AG04450 (cell line): ENCODE results near the gene MTRF1L. TPM values are rescaled to one million over a fixed set of nuclear protein-coding genes. Genes with fewer than 3 reads are reported as not detected.

ENCODE experiments used
- CTCF ChIA-PET: fragments of 300-600, 350-600 bp; formaldehyde crosslinking; extraction: SDS; loops from one replicate; lab custom pipeline; 2022; ENCODE audit warnings: antibody characterized with exemption, inconsistent platforms; lab: Charles Lee
- POLR2A ChIA-PET: fragments of 350-600 bp; formaldehyde crosslinking; extraction: SDS; loops from one replicate; lab custom pipeline; 2021; ENCODE audit warnings: antibody characterized with exemption, inconsistent platforms; lab: Yijun Ruan, JAX
- DNase-seq: peaks from one replicate; pipeline ENCODE4 v3.0.0-alpha.2; 2011; ENCODE audit warnings: low read depth, low spot score
- H3K27ac ChIP-seq: one replicate; pipeline ENCODE4 v1.5.1; 2012; ENCODE audit warnings: low read depth, low read length, control low read depth
- H3K27me3 ChIP-seq: one replicate; pipeline ENCODE4 v1.6.0; 2012; ENCODE audit warnings: low read length; ENCODE audit not compliant: control insufficient read depth, insufficient read depth
- H3K4me3 ChIP-seq: 2 replicates; pipeline ENCODE4 v1.5.1; 2011; ENCODE audit warnings: mild to moderate bottlenecking, low read depth, low read length, control low read depth
- H3K9me3 ChIP-seq: 2 replicates; pipeline ENCODE4 v1.5.1; 2012; ENCODE audit warnings: low read length; ENCODE audit not compliant: control insufficient read depth, insufficient read depth
- CTCF ChIP-seq: IDR thresholded peaks from 2 replicates; pipeline ENCODE4 v1.5.1; 2011; ENCODE audit warnings: low read depth, low read length, control low read depth, inconsistent platforms
- polyA plus RNA-seq: library from polyadenylated mRNA; depleted of rRNA; stranded (reverse); fragments of >200 nt; gene quantifications from 2 replicates; pipeline ENCODE4 v1.2.3, GENCODE V29; 2011

The MTRF1L gene
- polyA plus RNA-seq, 1 experiment, result 23.7 TPM

- TF ChIP-seq CTCF, result no peak
- ChIA-PET POLR2A (interaction anchor here (1.0 kb wide), 1 partner anchor 100 kb away, joined by 3 read pairs; the partner anchor contains the start of gene RGS17), CTCF (interaction anchor here (0.7 to 3.6 kb wide), 15 partner anchors 9 to 482 kb away, joined by 3 to 20 read pairs (median 5); no protein-coding TSS in a partner anchor)
- H3K27me3 ChIP-seq, result no peaks in the 10 kb centered on the region
- peak; percentile 13 for DNase-seq
- H3K4me3 ChIP-seq, result no peak overlapping the region
- H3K27ac ChIP-seq, result no peak overlapping the region
- no peaks in the 10 kb centered on the region for H3K9me3 ChIP-seq
Measured at GRCh38 chr6:153031335-153031955, 28.9 kb upstream of the MTRF1L start.

GRCh38 chr6:153028963-153029362, 26.5 kb upstream of the MTRF1L start:
- no peak for TF ChIP-seq CTCF
- no peaks in the 10 kb centered on the region for H3K27me3 ChIP-seq
- POLR2A ChIA-PET, result no interaction called here
- no peaks in the 10 kb centered on the region for H3K9me3 ChIP-seq
- CTCF ChIA-PET, result interaction anchor here (0.5 to 1.5 kb wide), 4 partner anchors 10 to 855 kb away, joined by 3 to 5 read pairs (median 4); no protein-coding TSS in a partner anchor
- no peak overlapping the region for H3K4me3 ChIP-seq
- no peak for DNase-seq
- H3K27ac ChIP-seq, result no peak overlapping the region

- TF ChIP-seq CTCF, result no peak
- no peaks in the 10 kb centered on the region for H3K27me3 ChIP-seq
- H3K4me3 ChIP-seq, result no peak overlapping the region
- CTCF ChIA-PET, result interaction anchor here (0.5 to 1.2 kb wide), 3 partner anchors 26 to 856 kb away, joined by 3 to 5 read pairs (median 4); no protein-coding TSS in a partner anchor
- POLR2A ChIA-PET, result no interaction called here
- H3K27ac ChIP-seq, result no peak overlapping the region
- no peak for DNase-seq
- H3K9me3 ChIP-seq, result no peaks in the 10 kb centered on the region
Measured at GRCh38 chr6:153028286-153028685, 25.8 kb upstream of the MTRF1L start.

- Histone ChIP-seq H3K4me3 (no peak overlapping the region), H3K27ac (no peak overlapping the region), H3K27me3 (no peaks in the 10 kb centered on the region), H3K9me3 (no peaks in the 10 kb centered on the region)
- ChIA-PET POLR2A (no interaction called here), CTCF (interaction anchor here (0.8 to 1.4 kb wide), 2 partner anchors 12 to 80 kb away, joined by 3 to 4 read pairs; no protein-coding TSS in a partner anchor)
- no peak for TF ChIP-seq CTCF
- no peak for DNase-seq
Measured at GRCh38 chr6:153027480-153027879, 25.0 kb upstream of the MTRF1L start.

- no peak for DNase-seq
- no peak for TF ChIP-seq CTCF
- ChIA-PET CTCF (interaction anchor here (0.6 to 2.3 kb wide), 28 partner anchors 10 to 288 kb away, joined by 3 to 12 read pairs (median 4); no protein-coding TSS in a partner anchor), POLR2A (no interaction called here)
- Histone ChIP-seq H3K27ac (no peak overlapping the region), H3K27me3 (no peaks in the 10 kb centered on the region), H3K9me3 (no peaks in the 10 kb centered on the region), H3K4me3 (no peak overlapping the region)
Measured at GRCh38 chr6:153024709-153025017, 22.2 kb upstream of the MTRF1L start.
